Measurements from ENCODE around the gene LCA5.
"Not testable (repeated sequence)": the region's sequence is repeated elsewhere in the genome, so short reads cannot be mapped to it uniquely, and the experiment has no call there.

LCA5 gene

GRCh38 chr6:79463621-79464050 is 73.6 kb downstream of the LCA5 start:
- DNase-seq: no peak

DNA sequence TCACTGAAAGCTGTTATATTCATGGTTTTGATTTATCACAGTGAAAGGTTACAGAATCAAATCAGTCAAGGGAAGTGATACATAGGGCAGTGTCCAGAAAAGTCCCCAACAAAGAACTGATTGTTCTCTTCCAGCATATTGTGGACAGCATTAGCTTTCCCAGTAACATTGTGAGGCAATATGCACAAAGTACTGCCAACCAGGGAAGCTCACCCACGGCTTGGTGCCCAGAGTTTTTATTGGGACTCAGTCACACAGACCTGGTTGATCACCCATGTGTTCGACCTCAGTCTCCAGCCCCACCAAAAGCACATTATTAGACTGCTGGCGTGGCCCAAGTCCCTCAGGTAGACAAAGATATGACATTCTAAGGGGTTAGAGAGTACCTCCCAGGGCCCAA is 76.0 kb downstream of the LCA5 start:
- no peak for DNase-seq

DNA sequence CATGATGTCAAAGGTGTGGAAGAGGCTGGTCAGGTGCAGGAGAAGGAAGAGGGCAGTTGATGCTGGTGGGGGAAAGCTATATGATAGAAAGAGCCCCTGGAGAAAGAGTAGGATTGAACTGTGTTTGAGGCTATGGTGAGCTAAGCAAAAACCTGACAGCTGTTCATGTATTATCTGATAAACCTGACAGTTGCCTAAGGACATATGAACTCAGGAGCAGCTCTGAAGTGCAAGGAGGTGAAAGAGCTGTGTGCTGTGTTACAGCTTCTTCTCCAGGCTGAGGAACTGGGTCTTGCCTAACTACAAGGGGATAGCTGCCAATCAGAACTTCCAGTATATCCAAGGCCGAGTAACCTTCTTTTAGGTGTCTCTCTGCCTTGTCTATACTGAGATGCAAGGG is 81.8 kb downstream of the LCA5 start:
- no peak for DNase-seq

DNA sequence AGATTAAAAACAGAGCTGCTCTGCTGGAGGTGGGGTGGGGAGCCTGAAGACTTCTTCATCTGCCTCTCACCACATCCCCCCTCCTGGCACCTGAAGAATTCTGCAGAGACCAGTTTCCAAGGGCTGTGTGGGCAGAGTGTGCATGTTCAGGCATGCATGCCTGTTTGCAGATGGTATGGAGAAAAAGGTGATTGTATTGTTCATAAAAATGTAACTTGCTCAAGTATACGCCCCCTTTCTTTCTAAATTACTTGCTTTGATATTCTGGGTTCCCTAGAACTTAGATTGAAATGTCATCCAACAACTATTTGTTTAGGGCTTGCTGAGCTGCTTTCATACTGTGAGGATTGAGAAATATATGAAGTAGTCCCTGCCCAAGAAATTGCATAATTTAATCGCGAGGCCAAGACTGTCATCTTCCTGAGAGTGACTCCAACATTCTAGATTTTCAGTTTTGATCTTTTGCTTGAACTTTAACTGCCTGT is 83.6 kb downstream of the LCA5 start:
- DNase-seq: peak; percentile 54

GRCh38 chr6:79450984-79451383 is 86.2 kb downstream of the LCA5 start:
- no peak for DNase-seq

DNA sequence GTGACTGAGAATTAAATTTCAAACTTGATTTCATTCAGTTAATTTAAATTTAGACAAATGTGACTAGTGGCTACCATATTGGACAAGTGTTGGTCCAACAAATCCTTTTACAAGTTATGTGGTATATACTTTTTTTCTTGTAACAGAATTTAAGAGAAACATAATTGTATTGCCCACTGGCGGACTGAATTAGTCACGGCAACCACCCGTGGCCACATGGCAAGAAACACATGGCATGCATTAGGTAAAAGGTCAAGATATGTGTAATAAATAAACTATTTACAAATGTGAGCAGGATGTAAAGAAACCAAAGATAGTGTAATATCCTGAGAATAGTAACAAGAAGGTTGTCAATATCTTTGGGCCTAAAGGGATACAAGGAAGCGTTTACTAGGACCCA is 91.2 kb downstream of the LCA5 start:
- DNase-seq: no peak

GRCh38 chr6:79443876-79444275 is 93.4 kb downstream of the LCA5 start:
- DNase-seq: not testable (repeated sequence)

DNA sequence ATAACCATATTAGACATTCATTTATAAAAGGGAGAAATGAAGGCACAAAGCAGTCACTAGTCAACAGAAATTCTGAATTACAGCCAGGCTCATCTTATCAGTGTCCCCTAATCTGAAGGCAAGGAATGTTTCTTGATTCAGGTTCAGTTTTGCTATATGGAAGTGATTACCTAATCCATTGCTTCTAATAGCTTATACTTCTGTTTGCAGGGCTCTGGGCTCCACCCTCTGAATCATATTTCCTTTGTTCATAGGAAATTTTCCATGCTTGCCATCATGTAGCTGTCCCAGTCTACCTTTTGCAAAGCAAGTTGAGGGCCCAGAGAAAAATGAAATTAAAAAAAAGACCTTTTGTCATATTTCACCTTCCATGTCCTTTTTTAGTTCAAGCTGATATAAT is 96.0 kb downstream of the LCA5 start:
- DNase-seq: no peak

- no peak for DNase-seq
Observed at GRCh38 chr6:79440598-79440997, 96.6 kb downstream of the LCA5 start.

DNA sequence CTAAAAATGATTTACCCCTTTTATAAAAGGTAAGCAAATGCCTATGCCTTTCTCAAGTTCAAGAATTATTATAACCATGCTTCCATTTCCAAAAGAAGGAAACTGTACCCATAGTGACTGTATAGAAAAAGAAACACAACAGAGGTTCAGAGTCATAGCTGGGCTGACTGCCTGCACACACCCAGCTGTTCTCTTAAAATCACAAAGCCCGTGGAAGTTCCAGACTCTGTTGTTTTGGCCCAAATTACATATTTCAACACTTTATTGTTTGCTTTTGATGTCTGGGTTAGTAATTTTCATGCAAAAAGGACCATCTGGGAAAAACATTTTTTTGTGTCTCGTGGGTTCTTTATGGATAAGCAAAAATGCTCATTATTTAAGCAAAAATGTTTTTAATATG is 99.2 kb downstream of the LCA5 start:
- DNase-seq: no peak

DNA sequence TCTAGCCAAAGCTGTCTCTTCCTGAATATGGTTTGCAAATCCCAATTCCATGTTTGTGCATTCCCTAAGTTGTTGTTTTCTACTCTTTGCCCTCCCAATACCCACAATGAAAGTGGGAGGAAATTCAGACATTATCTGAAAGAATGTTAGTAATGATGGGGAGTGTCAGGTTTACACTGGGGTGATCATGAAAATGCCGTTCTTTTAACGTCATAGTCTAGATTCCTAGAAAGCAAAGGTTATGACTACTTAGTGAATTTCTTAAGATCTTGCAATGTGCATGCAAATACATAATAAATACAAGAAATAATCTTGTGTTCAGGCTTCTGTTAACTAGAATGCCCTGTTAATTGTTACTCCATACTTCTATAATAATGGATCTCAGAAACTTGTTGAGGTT is 101.0 kb downstream of the LCA5 start:
- no peak for DNase-seq

- DNase-seq: no peak
Observed at GRCh38 chr6:79435746-79436145, 101.5 kb downstream of the LCA5 start.

All from DMS79 (cell line).